ENCODE measurements around the gene TMEM134.

Gene TMEM134

GRCh38 chr11:67458266-67458665 is 10.8 kb downstream of the TMEM134 start:
- DNase-seq (ENCODE audit: low spot score): no peak

- DNase-seq (ENCODE audit: low spot score): no peak
These were observed 11.6 kb downstream of the TMEM134 start for GRCh38 chr11:67457453-67457852.

GRCh38 chr11:67456068-67456705 is 12.9 kb downstream of the TMEM134 start:
- DNase-seq (ENCODE audit: low spot score): no peak

- no peak for DNase-seq (ENCODE audit: low spot score)
These were observed 14.0 kb downstream of the TMEM134 start, which contains the start of gene CABP4 for GRCh38 chr11:67455054-67455453. TSS of gene CABP4 (plus strand) at chr11:67455354. CDS start at chr11:67455424, 70 bp downstream.

- no peak for DNase-seq (ENCODE audit: low spot score)
These were observed 15.0 kb downstream of the TMEM134 start for GRCh38 chr11:67453816-67454732.

GRCh38 chr11:67452141-67452952 is 16.7 kb downstream of the TMEM134 start, which contains the start of gene GPR152:
TSS of gene GPR152 (minus strand) at chr11:67452729. CDS start at chr11:67452724, 5 bp downstream.
- no peak for DNase-seq (ENCODE audit: low spot score)

- no peak for DNase-seq (ENCODE audit: low spot score)
These were observed 17.4 kb downstream of the TMEM134 start for GRCh38 chr11:67451658-67451976.

GRCh38 chr11:67450796-67451657 is 18.0 kb downstream of the TMEM134 start:
- DNase-seq (ENCODE audit: low spot score): no peak

- DNase-seq (ENCODE audit: low spot score): no peak
These were observed 19.8 kb downstream of the TMEM134 start for GRCh38 chr11:67449116-67449844.

GRCh38 chr11:67448220-67448609 is 20.8 kb downstream of the TMEM134 start:
- DNase-seq (ENCODE audit: low spot score): no peak

- no peak for DNase-seq (ENCODE audit: low spot score)
These were observed 23.5 kb downstream of the TMEM134 start for GRCh38 chr11:67445515-67445914.

GRCh38 chr11:67442504-67443404 is 26.3 kb downstream of the TMEM134 start:
- no peak for DNase-seq (ENCODE audit: low spot score)

- DNase-seq (ENCODE audit: low spot score): no peak
These were observed 27.2 kb downstream of the TMEM134 start for GRCh38 chr11:67441731-67442351.

- no peak for DNase-seq (ENCODE audit: low spot score)
These were observed 27.9 kb downstream of the TMEM134 start for GRCh38 chr11:67441098-67441563.

GRCh38 chr11:67440229-67441097 is 28.6 kb downstream of the TMEM134 start:
- DNase-seq (ENCODE audit: low spot score): no peak

GRCh38 chr11:67439321-67440228 is 29.5 kb downstream of the TMEM134 start:
- DNase-seq (ENCODE audit: low spot score): peak; percentile 91

Data from HuH-7 (cell line).